Mesenchymal stem cell (in vitro differentiated cells and primary cell): Measurements from ENCODE around the gene HRAS.

Experiments
- DNase-seq: peaks from one replicate; pipeline ENCODE4 v3.0.0-alpha.2; 2013
- H2AFZ ChIP-seq: one replicate; pipeline ENCODE4 v1.6.1; 2013; ENCODE audit warnings: low read depth, mild to moderate bottlenecking, control low read depth, inconsistent platforms, low read length, moderate library complexity
- H2AK5ac ChIP-seq: 2 replicates; pipeline ENCODE4 v1.6.1; 2013; ENCODE audit warnings: low read length, moderate library complexity, mild to moderate bottlenecking, inconsistent platforms; ENCODE audit not compliant: severe bottlenecking
- H2BK120ac ChIP-seq: one replicate; pipeline ENCODE4 v1.6.1; 2013; ENCODE audit warnings: low read depth, mild to moderate bottlenecking, inconsistent platforms, low read length, moderate library complexity
- H2BK12ac ChIP-seq, 2 experiments: one replicate each; pipeline ENCODE4 v1.6.1; 2013; ENCODE audit warnings: inconsistent platforms in 2 of 2, low read length in 2 of 2, mild to moderate bottlenecking in 2 of 2, moderate library complexity in 2 of 2, control low read depth in 1 of 2
- H2BK15ac ChIP-seq: one replicate; pipeline ENCODE4 v1.6.1; 2013; ENCODE audit warnings: mild to moderate bottlenecking, low read depth, inconsistent platforms; ENCODE audit not compliant: poor library complexity, severe bottlenecking
- H2BK5ac ChIP-seq: 2 replicates; pipeline ENCODE4 v1.6.1; 2013; ENCODE audit warnings: low read depth, mild to moderate bottlenecking, low read length, control low read depth, inconsistent platforms; ENCODE audit not compliant: poor library complexity, severe bottlenecking
- H3K14ac ChIP-seq, 2 experiments: one replicate each; pipeline ENCODE4 v1.6.1; 2013; ENCODE audit warnings: inconsistent platforms in 2 of 2, low read length in 2 of 2, control low read depth in 1 of 2, mild to moderate bottlenecking in 1 of 2, moderate library complexity in 1 of 2
- H3K18ac ChIP-seq, 2 experiments: one replicate each; pipeline ENCODE4 v1.6.1; 2013; ENCODE audit warnings: inconsistent platforms in 2 of 2, low read length in 2 of 2, control low read depth in 1 of 2, low read depth in 1 of 2, mild to moderate bottlenecking in 1 of 2
- H3K23ac ChIP-seq, 2 experiments: one replicate each; pipeline ENCODE4 v1.6.1; 2013; ENCODE audit warnings: inconsistent platforms in 2 of 2, low read length in 2 of 2, mild to moderate bottlenecking in 2 of 2, moderate library complexity in 2 of 2, control low read depth in 1 of 2
- H3K27ac ChIP-seq: 2 replicates; pipeline ENCODE4 v1.5.1; 2013; ENCODE audit warnings: mild to moderate bottlenecking, moderate library complexity, low read length, control low read depth, inconsistent platforms; ENCODE audit not compliant: poor library complexity, severe bottlenecking
- H3K27me3 ChIP-seq, 2 experiments: 2 replicates each; pipeline versions ENCODE4 v1.6.1 to v1.7.0; 2013; ENCODE audit warnings: low read length in 2 of 2, mild to moderate bottlenecking in 2 of 2, moderate library complexity in 2 of 2, control low read depth in 1 of 2, inconsistent platforms in 1 of 2; ENCODE audit not compliant: control insufficient read depth in 1 of 2, insufficient read depth in 1 of 2
- H3K36me3 ChIP-seq, 2 experiments: 2 replicates each; pipeline versions ENCODE4 v1.6.1 to v1.7.0; 2013; ENCODE audit warnings: low read length in 2 of 2, control low read depth in 1 of 2, inconsistent platforms in 1 of 2, low read depth in 1 of 2, mild to moderate bottlenecking in 1 of 2; ENCODE audit not compliant: insufficient read depth in 2 of 2, control insufficient read depth in 1 of 2
- H3K4ac ChIP-seq, 2 experiments: one replicate each; pipeline ENCODE4 v1.6.1; 2013; ENCODE audit warnings: inconsistent platforms in 2 of 2, low read length in 2 of 2, mild to moderate bottlenecking in 2 of 2, moderate library complexity in 2 of 2, control low read depth in 1 of 2, low read depth in 1 of 2
- H3K4me1 ChIP-seq: 2 replicates; pipeline ENCODE4 v1.6.1; 2013; ENCODE audit warnings: low read depth, low read length, control low read depth; ENCODE audit not compliant: control insufficient read depth, insufficient read depth
- H3K4me2 ChIP-seq: 2 replicates; pipeline ENCODE4 v1.6.1; 2013; ENCODE audit warnings: low read length, mild to moderate bottlenecking, inconsistent platforms; ENCODE audit not compliant: poor library complexity, severe bottlenecking
- H3K4me3 ChIP-seq, 2 experiments: 2 replicates each; pipeline versions ENCODE4 v1.5.1 to v1.7.0; 2013; ENCODE audit warnings: low read length in 2 of 2, mild to moderate bottlenecking in 2 of 2, control low read depth in 1 of 2, low read depth in 1 of 2; ENCODE audit not compliant: insufficient read depth in 1 of 2
- H3K79me1 ChIP-seq: replicated peaks from 2 replicates; pipeline ENCODE4 v1.6.1; 2013; ENCODE audit warnings: mild to moderate bottlenecking, control low read depth, low read length, inconsistent platforms; ENCODE audit not compliant: poor library complexity, severe bottlenecking
- H3K9ac ChIP-seq: 2 replicates; pipeline ENCODE4 v1.7.0; 2013; ENCODE audit warnings: mild to moderate bottlenecking, low read length, moderate library complexity
- H3K9me3 ChIP-seq: 2 replicates; pipeline ENCODE4 v1.7.0; 2013; ENCODE audit warnings: mild to moderate bottlenecking, low read length; ENCODE audit not compliant: control insufficient read depth
- H4K8ac ChIP-seq: one replicate; pipeline ENCODE4 v1.6.1; 2013; ENCODE audit warnings: inconsistent platforms, mild to moderate bottlenecking, low read length, moderate library complexity
- H4K91ac ChIP-seq: one replicate; pipeline ENCODE4 v1.6.1; 2013; ENCODE audit warnings: mild to moderate bottlenecking, low read length, inconsistent platforms
- WGBS: methylation state at CpG from one replicate; pipeline ENCODE4 v1.1.7; 2013; ENCODE audit warnings: mixed read lengths; 5-methylcytosine and 5-hydroxymethylcytosine counted together

The HRAS gene

GRCh38 chr11:504994-505344 lies 30.4 kb downstream of the HRAS start:
- WGBS: 96% methylated on average over 6 of the region's 7 CpGs
- H3K9ac ChIP-seq: peak overlapping the region; percentile 100
- H3K4ac ChIP-seq: no peak overlapping the region
- no peak overlapping the region for H2BK12ac ChIP-seq
- H2AK5ac ChIP-seq: no peak overlapping the region
- H3K18ac ChIP-seq: no peak overlapping the region
- H3K4me2 ChIP-seq: no peak overlapping the region
- H3K23ac ChIP-seq: no peak overlapping the region
- no peak overlapping the region for H2BK15ac ChIP-seq
- no peak overlapping the region for H3K14ac ChIP-seq
- no peak overlapping the region for H3K27ac ChIP-seq
- peak overlapping the region in 1 of 2 experiments; percentile 86 for H3K4me3 ChIP-seq
- peaks cover 28% of the 10 kb centered on the region for H3K4me1 ChIP-seq
- H4K8ac ChIP-seq: no peak overlapping the region
- H2BK120ac ChIP-seq: no peak overlapping the region
- H3K9me3 ChIP-seq: no peaks in the 10 kb centered on the region
- H3K79me1 ChIP-seq: peaks cover 48% of the 10 kb centered on the region
- DNase-seq: no peak
- peaks cover 30 to 53% of the 10 kb centered on the region in 2 experiments for H3K36me3 ChIP-seq
- no peaks in the 10 kb centered on the region for H3K27me3 ChIP-seq
- H4K91ac ChIP-seq: no peak overlapping the region
- H2BK5ac ChIP-seq: no peak overlapping the region
- no peak overlapping the region for H2AFZ ChIP-seq

GRCh38 chr11:504053-504993 lies 31.1 kb downstream of the HRAS start:
- DNase-seq: no peak
- Histone ChIP-seq H2BK15ac (no peak overlapping the region), H3K27me3 (no peaks in the 10 kb centered on the region), H3K27ac (no peak overlapping the region), H2BK120ac (no peak overlapping the region), H3K9ac (peak overlapping the region; percentile 100), H4K91ac (peak overlapping the region; percentile 12), H2BK5ac (no peak overlapping the region), H2BK12ac (peak overlapping the region in 1 of 2 experiments; percentile 38), H3K4ac (no peak overlapping the region), H3K79me1 (peaks cover 52% of the 10 kb centered on the region), H3K18ac (no peak overlapping the region), H3K36me3 (peaks cover 33 to 57% of the 10 kb centered on the region in 2 experiments), H3K4me2 (no peak overlapping the region), H3K14ac (no peak overlapping the region), H3K9me3 (no peaks in the 10 kb centered on the region), H2AFZ (no peak overlapping the region), H3K4me3 (peak overlapping the region in 1 of 2 experiments; percentile 86), H3K23ac (peak overlapping the region in 1 of 2 experiments; percentile 67), H3K4me1 (peaks cover 28% of the 10 kb centered on the region), H2AK5ac (peak overlapping the region; percentile 42), H4K8ac (peak overlapping the region; percentile 61)
- 95% methylated on average over 70 of the region's 72 CpGs for WGBS

- H4K8ac ChIP-seq: peak overlapping the region; percentile 49
- H2AFZ ChIP-seq: no peak overlapping the region
- H3K36me3 ChIP-seq: peaks cover 37 to 63% of the 10 kb centered on the region in 2 experiments
- no peak overlapping the region for H3K14ac ChIP-seq
- no peak overlapping the region for H3K18ac ChIP-seq
- H3K79me1 ChIP-seq: peaks cover 55% of the 10 kb centered on the region
- peak overlapping the region in 1 of 2 experiments; percentile 86 for H3K4me3 ChIP-seq
- H3K27me3 ChIP-seq: no peaks in the 10 kb centered on the region
- no peak overlapping the region for H3K4ac ChIP-seq
- H2BK12ac ChIP-seq: no peak overlapping the region
- H3K27ac ChIP-seq: no peak overlapping the region
- no peak overlapping the region for H2BK5ac ChIP-seq
- no peak overlapping the region for H2BK15ac ChIP-seq
- no peak overlapping the region for H2BK120ac ChIP-seq
- peaks cover 30% of the 10 kb centered on the region for H3K4me1 ChIP-seq
- H3K23ac ChIP-seq: no peak overlapping the region
- DNase-seq: no peak
- peak overlapping the region; percentile 100 for H3K9ac ChIP-seq
- no peak overlapping the region for H2AK5ac ChIP-seq
- 95% methylated on average over 24 of the region's 24 CpGs for WGBS
- no peaks in the 10 kb centered on the region for H3K9me3 ChIP-seq
- peak overlapping the region; percentile 12 for H4K91ac ChIP-seq
- H3K4me2 ChIP-seq: no peak overlapping the region
Observed at GRCh38 chr11:503179-503981, 32.0 kb downstream of the HRAS start.
